Esophagus muscularis mucosa (tissue), 4 donors: ENCODE data around the gene HNRNPL. TPM values are rescaled to one million over a fixed set of nuclear protein-coding genes. Genes with fewer than 3 reads are reported as not detected.

ENCODE experiments used
- DNase-seq: peaks from one replicate; pipeline ENCODE4 v3.0.0-alpha.2; 2017; ENCODE audit errors: extremely low spot score
- H3K27ac ChIP-seq, 4 donors: fragments of 200-600 bp; sonication (generic); replicated peaks in 1 of 4; 1 replicate in 3 of 4; 2 replicates in 1 of 4; pipeline ENCODE4 v1.5.1; 2016 to 2019; ENCODE audit warnings: mild to moderate bottlenecking in 1 of 4
- H3K27me3 ChIP-seq, 4 donors: fragments of 200-600 bp; sonication (generic); one replicate each; pipeline versions ENCODE4 v1.5.1 to v1.6.0; 2016 to 2019
- H3K36me3 ChIP-seq, 4 donors: fragments of 200-600 bp; sonication (generic); one replicate each; pipeline ENCODE4 v1.5.1; 2016 to 2019
- H3K4me1 ChIP-seq, 4 donors: fragments of 200-600 bp; sonication (generic); one replicate each; pipeline ENCODE4 v1.5.1; 2016 to 2019
- H3K4me3 ChIP-seq, 4 donors: fragments of 200-600 bp; sonication (generic); 1 replicate in 2 of 4; 2 replicates in 2 of 4; pipeline ENCODE4 v1.5.1; 2016 to 2019; ENCODE audit warnings: mild to moderate bottlenecking in 4 of 4, moderate library complexity in 1 of 4
- H3K9me3 ChIP-seq, 4 donors: fragments of 200-600 bp; sonication (generic); 1 replicate in 3 of 4; 2 replicates in 1 of 4; pipeline ENCODE4 v1.5.1; 2016 to 2019
- EP300 ChIP-seq: sonication (generic); formaldehyde crosslinking; IDR thresholded peaks from one replicate; pipeline ENCODE4 v1.6.1; 2017; ENCODE audit warnings: antibody characterized with exemption
- POLR2A ChIP-seq: fragments of 450-650 bp; IDR thresholded peaks from one replicate; pipeline ENCODE4 v1.6.1; 2017; ENCODE audit warnings: antibody characterized with exemption, moderate library complexity, mild to moderate bottlenecking, low read depth
- POLR2AphosphoS5 ChIP-seq, 2 donors: sonication (generic); formaldehyde crosslinking; IDR thresholded peaks; one replicate each; pipeline ENCODE4 v1.6.1; 2017; ENCODE audit warnings: antibody characterized with exemption in 2 of 2
- WGBS: methylation state at CpG from one replicate; pipeline ENCODE4 v1.1.5; 2018; 5-methylcytosine and 5-hydroxymethylcytosine counted together
- intact Hi-C: fragments of 100-400 bp; cut with DNase I; formaldehyde crosslinking; loops from one replicate; pipeline ENCODE4 v1.15.1; 2023
- total RNA-seq, 4 donors: library from RNA; depleted of rRNA; stranded (reverse); fragments of >200 nt; gene quantifications; one replicate each; pipeline versions ENCODE4 v1.1.0 to v1.2.1, GENCODE V29; 2016
- TF ChIP-seq, protein P1 (sequence below), 3 experiments: fragments of 200-600 bp in 2 of 3; fragments of 450-650 bp in 1 of 3; sonication (generic) in 2 of 3; IDR thresholded peaks; one replicate each; pipeline ENCODE4 v1.5.1; 2017 to 2019; ENCODE audit warnings: antibody characterized with exemption in 3 of 3, mild to moderate bottlenecking in 2 of 3, moderate library complexity in 1 of 3

Gene HNRNPL
- total RNA-seq, 4 donors from 2014 or later = 126 to 202 (median 180) TPM

DNA sequence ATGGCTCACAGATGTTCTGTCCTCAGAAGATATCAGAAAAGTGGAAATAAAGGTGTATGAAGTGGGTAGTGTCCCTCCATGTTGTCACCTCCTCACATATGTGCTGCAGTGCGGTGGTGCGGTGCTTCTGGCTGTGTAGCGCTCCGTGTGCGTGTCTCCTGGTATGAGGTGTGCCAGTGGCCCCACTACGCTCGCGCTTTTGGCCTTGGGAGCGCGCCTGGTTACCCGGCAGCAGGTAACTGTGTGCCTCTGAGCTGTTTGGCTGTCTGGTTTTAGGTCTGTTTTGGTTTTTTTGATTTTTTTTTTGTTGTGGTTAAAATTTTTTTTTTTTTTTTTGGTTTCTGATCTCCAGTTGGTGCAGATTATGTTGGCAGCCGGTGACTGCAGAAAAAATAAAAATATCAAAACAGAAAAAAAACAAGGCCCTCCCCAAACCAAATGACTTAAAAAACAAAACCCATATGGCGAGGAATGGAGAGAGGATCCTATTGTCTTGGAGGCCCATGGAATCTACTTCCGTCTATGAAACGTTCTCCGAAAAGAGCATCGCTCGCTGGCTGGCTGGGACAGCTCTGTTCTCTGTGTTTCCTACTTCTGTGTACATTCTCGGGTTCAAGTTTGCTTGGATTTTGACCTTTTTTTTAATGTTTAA, 7.9 kb downstream of the HNRNPL start:
- Histone ChIP-seq H3K4me1 (peaks cover 19 to 57% (median 42%) of the 10 kb centered on the region in 4 donors), H3K9me3 (no peaks in the 10 kb centered on the region), H3K27me3 (no peaks in the 10 kb centered on the region), H3K27ac (peak overlapping the region in 1 of 4 donors; percentile 8), H3K36me3 (peaks cover 100% of the 10 kb centered on the region in 4 donors), H3K4me3 (no peak overlapping the region)
- TF ChIP-seq, protein P1, sequence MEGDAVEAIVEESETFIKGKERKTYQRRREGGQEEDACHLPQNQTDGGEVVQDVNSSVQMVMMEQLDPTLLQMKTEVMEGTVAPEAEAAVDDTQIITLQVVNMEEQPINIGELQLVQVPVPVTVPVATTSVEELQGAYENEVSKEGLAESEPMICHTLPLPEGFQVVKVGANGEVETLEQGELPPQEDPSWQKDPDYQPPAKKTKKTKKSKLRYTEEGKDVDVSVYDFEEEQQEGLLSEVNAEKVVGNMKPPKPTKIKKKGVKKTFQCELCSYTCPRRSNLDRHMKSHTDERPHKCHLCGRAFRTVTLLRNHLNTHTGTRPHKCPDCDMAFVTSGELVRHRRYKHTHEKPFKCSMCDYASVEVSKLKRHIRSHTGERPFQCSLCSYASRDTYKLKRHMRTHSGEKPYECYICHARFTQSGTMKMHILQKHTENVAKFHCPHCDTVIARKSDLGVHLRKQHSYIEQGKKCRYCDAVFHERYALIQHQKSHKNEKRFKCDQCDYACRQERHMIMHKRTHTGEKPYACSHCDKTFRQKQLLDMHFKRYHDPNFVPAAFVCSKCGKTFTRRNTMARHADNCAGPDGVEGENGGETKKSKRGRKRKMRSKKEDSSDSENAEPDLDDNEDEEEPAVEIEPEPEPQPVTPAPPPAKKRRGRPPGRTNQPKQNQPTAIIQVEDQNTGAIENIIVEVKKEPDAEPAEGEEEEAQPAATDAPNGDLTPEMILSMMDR (IDR thresholded peaks at IDR 0.05) = no peak
- TF ChIP-seq EP300 = no peak
- TF ChIP-seq POLR2AphosphoS5 (IDR thresholded peaks at IDR 0.05) = no peak
- TF ChIP-seq POLR2A = no peak
- intact Hi-C loops = no loop called here
- no peak for DNase-seq
- WGBS = 92% methylated on average over 19 of the region's 19 CpGs

DNA sequence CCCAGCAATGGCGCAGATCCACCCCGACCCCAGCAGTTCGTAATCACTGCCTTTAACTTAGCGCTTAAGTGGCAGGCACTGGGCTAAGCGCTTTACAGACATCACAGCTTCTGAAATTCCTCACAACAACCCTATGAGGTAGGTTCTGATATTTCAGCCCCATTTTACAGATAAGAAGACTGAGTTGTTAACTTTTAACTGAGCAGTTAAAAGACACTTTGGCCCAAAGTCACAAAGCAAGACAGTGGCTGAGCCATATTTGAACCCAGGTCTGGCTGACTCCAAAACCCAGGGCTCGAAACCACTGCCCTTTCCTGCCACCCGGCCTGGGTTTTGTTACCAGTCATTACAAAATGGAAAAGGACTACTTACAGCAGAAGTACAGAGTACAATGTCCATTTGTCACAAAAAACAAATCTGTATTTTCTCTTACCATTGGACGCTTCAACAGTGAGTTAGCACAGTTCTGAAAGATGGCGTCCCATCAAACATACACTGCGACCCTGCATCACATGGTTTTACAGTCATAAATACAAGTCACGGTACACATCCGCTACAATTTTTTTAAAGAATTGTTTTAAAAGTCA, 8.5 kb downstream of the HNRNPL start:
- H3K4me3 ChIP-seq = no peak overlapping the region
- DNase-seq = no peak
- 88% methylated on average over 12 of the region's 12 CpGs for WGBS

DNA sequence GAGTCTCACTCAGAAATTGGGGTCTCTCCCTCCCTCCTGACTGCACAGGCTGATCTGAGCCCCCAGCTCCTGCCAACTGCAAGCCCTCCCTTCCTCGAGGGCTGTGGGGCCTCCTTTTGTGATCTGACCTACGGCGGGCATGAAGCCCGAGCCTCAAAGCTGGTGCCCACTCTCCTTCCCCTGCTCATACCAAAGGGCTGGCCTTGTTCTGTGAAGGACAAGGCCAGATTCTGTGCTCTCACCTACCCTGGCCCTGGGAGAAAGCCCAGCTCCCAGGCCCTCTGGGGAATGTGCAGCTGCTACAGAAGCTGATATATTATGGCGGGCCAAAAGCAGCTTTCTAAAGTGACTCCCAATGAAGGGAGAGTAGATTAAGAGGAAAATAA, 9.2 kb downstream of the HNRNPL start:
- WGBS = 81% methylated on average over 5 of the region's 5 CpGs
- intact Hi-C loops = no loop called here
- peaks cover 98 to 100% (median 100%) of the 10 kb centered on the region in 4 donors for H3K36me3 ChIP-seq
- H3K9me3 ChIP-seq = no peaks in the 10 kb centered on the region
- no peaks in the 10 kb centered on the region for H3K27me3 ChIP-seq
- H3K27ac ChIP-seq = peak overlapping the region in 2 of 4 donors; percentile 10 to 36
- peaks cover 11 to 56% (median 42%) of the 10 kb centered on the region in 4 donors for H3K4me1 ChIP-seq
- no peak for DNase-seq
- H3K4me3 ChIP-seq = no peak overlapping the region
- no peak for TF ChIP-seq EP300
- no peak for TF ChIP-seq POLR2AphosphoS5 (IDR thresholded peaks at IDR 0.05)
- no peak for TF ChIP-seq POLR2A
- TF ChIP-seq, protein P1 (IDR thresholded peaks at IDR 0.05) = no peak

More for the DNA sequence above, 8.5 kb downstream of the HNRNPL start:
- peaks cover 100% of the 10 kb centered on the region in 4 donors for H3K36me3 ChIP-seq
- H3K27ac ChIP-seq = peak overlapping the region in 1 of 4 donors; percentile 10
- H3K4me1 ChIP-seq = peaks cover 15 to 56% (median 42%) of the 10 kb centered on the region in 4 donors
- H3K9me3 ChIP-seq = no peaks in the 10 kb centered on the region
- H3K27me3 ChIP-seq = no peaks in the 10 kb centered on the region
- TF ChIP-seq, protein P1 (IDR thresholded peaks at IDR 0.05) = no peak
- TF ChIP-seq POLR2AphosphoS5 (IDR thresholded peaks at IDR 0.05) (no peak), EP300 (no peak), POLR2A (no peak)
- intact Hi-C loops = no loop called here

DNA sequence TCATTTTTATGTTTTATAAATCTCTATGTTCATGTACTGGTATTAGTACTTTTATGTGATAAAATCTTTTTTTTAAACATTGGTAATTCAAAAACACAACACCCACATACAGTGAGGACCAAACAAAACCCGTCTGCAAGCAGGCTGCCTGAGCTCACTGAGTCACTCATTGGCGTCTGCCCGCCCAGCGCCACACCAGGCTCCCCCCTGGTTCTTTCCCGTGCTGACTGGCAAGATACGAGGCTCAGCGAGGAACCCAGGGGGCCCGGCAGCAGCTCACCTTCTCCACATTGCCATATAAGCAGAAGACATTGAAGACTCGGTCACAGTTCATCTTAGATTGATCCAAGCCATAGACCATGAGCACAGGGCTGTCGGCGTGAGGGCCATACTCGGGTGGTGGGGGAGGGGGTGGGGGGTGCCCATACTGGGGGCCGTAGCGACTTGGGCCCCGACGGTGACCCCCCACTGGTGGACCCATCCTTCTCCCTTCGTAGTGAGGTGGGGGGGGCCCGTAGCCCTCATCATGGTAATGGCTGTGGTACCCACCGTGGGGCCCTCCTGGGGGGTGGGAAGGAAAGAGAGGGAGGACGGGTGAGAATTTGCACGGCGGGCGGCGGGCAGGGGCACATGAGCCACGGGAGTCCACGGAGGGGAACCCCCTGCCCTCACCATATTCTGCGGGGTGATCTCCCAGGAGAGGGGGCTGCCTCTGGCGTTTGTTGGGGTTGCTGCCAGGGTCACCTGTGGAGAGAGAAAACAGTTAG, 9.8 kb downstream of the HNRNPL start:
- no peaks in the 10 kb centered on the region for H3K27me3 ChIP-seq
- no peaks in the 10 kb centered on the region for H3K9me3 ChIP-seq
- peaks cover 92 to 100% (median 100%) of the 10 kb centered on the region in 4 donors for H3K36me3 ChIP-seq
- TF ChIP-seq EP300 (no peak), POLR2AphosphoS5 (IDR thresholded peaks at IDR 0.05) (no peak), POLR2A (no peak)
- TF ChIP-seq, protein P1 (IDR thresholded peaks at IDR 0.05) = no peak
- intact Hi-C loops = loop anchor here (5.0 to 10.0 kb wide), 2 partner anchors 108 to 205 kb away; no protein-coding TSS in a partner anchor
- H3K4me1 ChIP-seq = peaks cover 7 to 58% (median 43%) of the 10 kb centered on the region in 4 donors
- H3K4me3 ChIP-seq = no peak overlapping the region
- H3K27ac ChIP-seq = peak overlapping the region in 2 of 4 donors; percentile 10 to 36
- no peak for DNase-seq
- 82% methylated on average over 21 of the region's 28 CpGs for WGBS
